OCI-LY1 (cell line): Measurements from ENCODE around the gene SPAG4.

Source experiments
- H2AFZ ChIP-seq: fragments of 200-600 bp; sonication (generic), shearing (Covaris generic); 2 replicates; pipeline ENCODE4 v1.6.0; 2014; ENCODE audit warnings: antibody characterized with exemption, mild to moderate bottlenecking, low read length
- H3F3A ChIP-seq: fragments of 200-600 bp; sonication (generic), shearing (Covaris generic); 2 replicates; pipeline ENCODE4 v1.6.0; 2014; ENCODE audit warnings: mild to moderate bottlenecking, antibody characterized with exemption, low read length, moderate library complexity; ENCODE audit not compliant: insufficient read depth
- H3K27ac ChIP-seq: fragments of 200-600 bp; sonication (generic); 2 replicates; pipeline ENCODE4 v1.5.1; 2014; ENCODE audit warnings: low read length, mixed run types, mild to moderate bottlenecking, low read depth; ENCODE audit not compliant: poor library complexity, severe bottlenecking
- H3K27me3 ChIP-seq: fragments of 200-600 bp; sonication (generic); 2 replicates; pipeline ENCODE4 v1.6.0; 2014; ENCODE audit warnings: antibody characterized with exemption, mild to moderate bottlenecking, low read length, moderate library complexity; ENCODE audit not compliant: insufficient read depth
- H3K36me3 ChIP-seq: fragments of 200-600 bp; sonication (generic); 2 replicates; pipeline ENCODE4 v1.6.1; 2014; ENCODE audit warnings: mild to moderate bottlenecking, antibody characterized with exemption, low read length, moderate library complexity, mixed read lengths; ENCODE audit not compliant: insufficient read depth
- H3K4me1 ChIP-seq: fragments of 200-600 bp; sonication (generic); 2 replicates; pipeline ENCODE4 v1.5.1; 2014; ENCODE audit warnings: mild to moderate bottlenecking, low read length, moderate library complexity; ENCODE audit not compliant: insufficient read depth, severe bottlenecking
- H3K4me2 ChIP-seq: fragments of 200-600 bp; sonication (generic), shearing (Covaris generic); 2 replicates; pipeline ENCODE4 v1.6.1; 2014; ENCODE audit warnings: low read length
- H3K4me3 ChIP-seq: fragments of 200-600 bp; sonication (generic); 2 replicates; pipeline ENCODE4 v1.5.1; 2014; ENCODE audit warnings: low read length, low read depth, mild to moderate bottlenecking, mixed read lengths; ENCODE audit not compliant: poor library complexity, severe bottlenecking
- H3K79me2 ChIP-seq: fragments of 200-600 bp; shearing (Covaris generic); 2 replicates; pipeline ENCODE4 v1.6.1; 2016; ENCODE audit warnings: mixed run types, low read length, mixed read lengths; ENCODE audit not compliant: insufficient read depth
- H3K9ac ChIP-seq: fragments of 200-600 bp; sonication (generic), shearing (Covaris generic); 2 replicates; pipeline ENCODE4 v1.6.1; 2014; ENCODE audit warnings: mild to moderate bottlenecking, low read length, mixed read lengths
- H3K9me2 ChIP-seq: fragments of 200-600 bp; sonication (generic), shearing (Covaris generic); 2 replicates; pipeline ENCODE4 v1.6.1; 2014; ENCODE audit warnings: low read depth, mild to moderate bottlenecking, low read length, mixed read lengths
- H3K9me3 ChIP-seq: fragments of 200-600 bp; shearing (Covaris generic); 2 replicates; pipeline ENCODE4 v1.6.1; 2014; ENCODE audit warnings: low read length, mixed read lengths
- H4K20me1 ChIP-seq: fragments of 200-600 bp; sonication (generic), shearing (Covaris generic); 2 replicates; pipeline ENCODE4 v1.6.0; 2016; ENCODE audit warnings: mild to moderate bottlenecking, low read length; ENCODE audit not compliant: insufficient read depth
- CTCF ChIP-seq: fragments of 200-600 bp; sonication (generic), shearing (Covaris generic); IDR thresholded peaks from 2 replicates; pipeline ENCODE4 v1.5.1; 2017; ENCODE audit warnings: mild to moderate bottlenecking, antibody characterized with exemption, low read length, moderate library complexity, mixed read lengths
- EZH2 ChIP-seq: fragments of 200-600 bp; sonication (generic), shearing (Covaris generic); IDR thresholded peaks from 2 replicates; pipeline ENCODE4 v1.8.0; 2017; ENCODE audit warnings: borderline replicate concordance, mixed run types, mild to moderate bottlenecking, antibody characterized with exemption, low read length, moderate library complexity, mixed read lengths

SPAG4 gene

GRCh38 chr20:35648836-35649235 lies 33.2 kb downstream of the SPAG4 start:
- Histone ChIP-seq H4K20me1 (no peaks in the 10 kb centered on the region), H3K79me2 (peaks cover 80% of the 10 kb centered on the region), H3K9me2 (no peaks in the 10 kb centered on the region), H3K27ac (no peak overlapping the region), H3K4me2 (no peak overlapping the region), H2AFZ (no peak overlapping the region), H3K4me1 (no peaks in the 10 kb centered on the region), H3K4me3 (no peak overlapping the region), H3K9me3 (no peaks in the 10 kb centered on the region), H3K27me3 (no peaks in the 10 kb centered on the region), H3K36me3 (peaks cover 68% of the 10 kb centered on the region), H3F3A (no peaks in the 10 kb centered on the region), H3K9ac (no peak overlapping the region)
- no peak for TF ChIP-seq CTCF
- no peak for TF ChIP-seq EZH2

- H3K36me3 ChIP-seq = peaks cover 78% of the 10 kb centered on the region
Measured at GRCh38 chr20:35650632-35651031, 35.0 kb downstream of the SPAG4 start.

GRCh38 chr20:35651958-35652357 lies 36.3 kb downstream of the SPAG4 start:
- Histone ChIP-seq H3K9me3 (peaks cover 4% of the 10 kb centered on the region; the same call in 1 of the 2 replicates), H3K9me2 (no peaks in the 10 kb centered on the region), H3K4me3 (no peak overlapping the region), H3K79me2 (peaks cover 89% of the 10 kb centered on the region), H4K20me1 (no peaks in the 10 kb centered on the region), H3K27me3 (no peaks in the 10 kb centered on the region), H3F3A (no peaks in the 10 kb centered on the region), H3K4me2 (no peak overlapping the region), H2AFZ (no peak overlapping the region), H3K9ac (no peak overlapping the region), H3K27ac (no peak overlapping the region), H3K36me3 (peaks cover 90% of the 10 kb centered on the region), H3K4me1 (no peaks in the 10 kb centered on the region)
- TF ChIP-seq CTCF (no peak), EZH2 (no peak)

More at GRCh38 chr20:35650632-35651031, 35.0 kb downstream of the SPAG4 start:
- TF ChIP-seq EZH2 (no peak), CTCF (no peak)
- Histone ChIP-seq H3K79me2 (peaks cover 87% of the 10 kb centered on the region), H3K9ac (no peak overlapping the region), H3K4me1 (no peaks in the 10 kb centered on the region), H3K4me2 (no peak overlapping the region), H2AFZ (no peak overlapping the region), H3K27ac (no peak overlapping the region), H3K9me2 (no peaks in the 10 kb centered on the region), H3F3A (no peaks in the 10 kb centered on the region), H3K27me3 (no peaks in the 10 kb centered on the region), H4K20me1 (no peaks in the 10 kb centered on the region), H3K4me3 (no peak overlapping the region), H3K9me3 (no peaks in the 10 kb centered on the region)
